Jurkat, Clone E6-1 (cell line): ENCODE results near the gene NPIPB13. TPM values are rescaled to one million over a fixed set of nuclear protein-coding genes. Genes with fewer than 3 reads are reported as not detected.
"Not testable (repeated sequence)": the region's sequence is repeated elsewhere in the genome, so short reads cannot be mapped to it uniquely, and the experiment has no call there.

Experiments
- DNase-seq: peaks from one replicate; pipeline ENCODE4 v3.0.0-alpha.2; 2011; ENCODE audit warnings: low read depth, low spot score
- H3K4me3 ChIP-seq: 2 replicates; pipeline ENCODE4 v1.5.1; 2011; ENCODE audit warnings: mild to moderate bottlenecking, low read length, control low read depth, moderate library complexity
- polyA plus RNA-seq: library from polyadenylated mRNA; unstranded; fragments of >200 nt; gene quantifications from one replicate; pipeline ENCODE4 v1.2.1, GENCODE V29; 2012; ENCODE audit warnings: missing spikeins; ENCODE audit not compliant: insufficient read length, insufficient read depth

NPIPB13 gene
- polyA plus RNA-seq, result 6.7 TPM

GRCh38 chr16:30248379-30248778, at the start of gene NPIPB13:
NPIPB13 (minus strand) TSS chr16:30248479; CDS start chr16:30245573, 2,906 bp downstream.
- not testable (repeated sequence) for DNase-seq, H3K4me3 ChIP-seq

- not testable (repeated sequence) for DNase-seq, H3K4me3 ChIP-seq
Observed at GRCh38 chr16:30282357-30282756, 34.1 kb upstream of the NPIPB13 start.

- DNase-seq, H3K4me3 ChIP-seq: not testable (repeated sequence)
Observed at GRCh38 chr16:30278523-30278922, 30.2 kb upstream of the NPIPB13 start.

GRCh38 chr16:30217082-30217481, 31.2 kb downstream of the NPIPB13 start:
- H3K4me3 ChIP-seq, DNase-seq: not testable (repeated sequence)

- not testable (repeated sequence) for H3K4me3 ChIP-seq, DNase-seq
Observed at GRCh38 chr16:30211414-30211813, 36.9 kb downstream of the NPIPB13 start.

GRCh38 chr16:30209032-30209431, 39.2 kb downstream of the NPIPB13 start:
- DNase-seq, H3K4me3 ChIP-seq: not testable (repeated sequence)

GRCh38 chr16:30207063-30207704, 41.1 kb downstream of the NPIPB13 start:
- DNase-seq, H3K4me3 ChIP-seq: not testable (repeated sequence)

GRCh38 chr16:30206252-30206651, 42.0 kb downstream of the NPIPB13 start:
- H3K4me3 ChIP-seq, DNase-seq: not testable (repeated sequence)

GRCh38 chr16:30205541-30206236, 42.6 kb downstream of the NPIPB13 start:
- DNase-seq, H3K4me3 ChIP-seq: not testable (repeated sequence)

- DNase-seq, H3K4me3 ChIP-seq: not testable (repeated sequence)
Observed at GRCh38 chr16:30199608-30200343, 48.5 kb downstream of the NPIPB13 start.

GRCh38 chr16:30199049-30199448, 49.2 kb downstream of the NPIPB13 start, which contains the start of gene SULT1A3:
SULT1A3 (plus strand) TSS chr16:30199255; CDS start chr16:30200729, 1,474 bp downstream.
- H3K4me3 ChIP-seq, DNase-seq: not testable (repeated sequence)
